ENCODE data around the gene RASSF4.
A peak's percentile ranks its signal among the peaks of the same experiment; 100 is the strongest.

RASSF4 gene

DNA sequence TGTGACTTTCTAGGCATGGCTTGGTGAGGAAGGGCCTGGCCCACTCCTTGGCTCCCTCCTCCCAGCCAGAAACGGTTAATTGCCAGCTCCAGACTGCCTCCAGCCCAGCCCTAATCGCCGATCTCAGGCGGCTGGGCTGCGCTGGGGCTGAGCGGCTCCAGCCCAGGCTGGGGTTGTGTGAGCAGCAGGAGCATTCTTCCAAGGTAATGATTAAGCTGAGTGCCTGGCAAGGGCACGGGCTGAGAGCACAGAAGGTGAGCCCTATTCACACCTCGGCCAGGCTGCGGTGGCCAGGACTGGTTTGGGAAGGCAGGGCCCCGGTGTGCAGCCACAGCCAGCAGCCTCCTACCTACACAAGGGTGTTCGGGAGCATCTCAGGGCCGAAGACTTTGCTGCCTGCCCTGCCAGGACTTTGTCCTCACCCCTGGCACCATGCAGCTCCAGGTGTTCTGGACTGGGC lies 48.5 kb upstream of the RASSF4 start, which contains the start of gene TMEM72:
TMEM72 (plus strand) TSS at position 257 of the 460 bp plus-strand sequence; CDS start at position 433, 176 bp downstream.
- Histone ChIP-seq H3K4me3 (ENCODE audit: low read depth in 1 of 2, low read length in 2 of 2) (no peak within 1 kb of the TSS), H4K20me1 (ENCODE audit: insufficient read depth, low read length) (no peaks in the 10 kb centered on the region), H2AFZ (ENCODE audit: low read depth, low read length) (peak within 1 kb of the TSS; percentile 45; the same call in 1 of the 2 replicates), H3K9me3 (ENCODE audit: insufficient read depth, low read length, severe bottlenecking) (no peaks in the 10 kb centered on the region), H3K79me2 (ENCODE audit: insufficient read depth, low read length) (no peaks in the 10 kb centered on the region), H3K4me1 (ENCODE audit: insufficient read depth, low read length) (peaks cover 37% of the 10 kb centered on the region), H3K36me3 (ENCODE audit: insufficient read depth, low read length) (no peaks in the 10 kb centered on the region), H3K4me2 (ENCODE audit: insufficient read depth, low read length) (no peak within 1 kb of the TSS), H3K9ac (ENCODE audit: low read depth, low read length) (no peak within 1 kb of the TSS), H3K27me3 (ENCODE audit: insufficient read depth, low read length, poor library complexity) (no peaks in the 10 kb centered on the region), H3K27ac (ENCODE audit: low read length) (peak within 1 kb of the TSS; percentile 93)
- ATAC-seq (ENCODE audit: insufficient read depth, low read depth) (no peak), DNase-seq (no peak)
- TF ChIP-seq, protein P1, sequence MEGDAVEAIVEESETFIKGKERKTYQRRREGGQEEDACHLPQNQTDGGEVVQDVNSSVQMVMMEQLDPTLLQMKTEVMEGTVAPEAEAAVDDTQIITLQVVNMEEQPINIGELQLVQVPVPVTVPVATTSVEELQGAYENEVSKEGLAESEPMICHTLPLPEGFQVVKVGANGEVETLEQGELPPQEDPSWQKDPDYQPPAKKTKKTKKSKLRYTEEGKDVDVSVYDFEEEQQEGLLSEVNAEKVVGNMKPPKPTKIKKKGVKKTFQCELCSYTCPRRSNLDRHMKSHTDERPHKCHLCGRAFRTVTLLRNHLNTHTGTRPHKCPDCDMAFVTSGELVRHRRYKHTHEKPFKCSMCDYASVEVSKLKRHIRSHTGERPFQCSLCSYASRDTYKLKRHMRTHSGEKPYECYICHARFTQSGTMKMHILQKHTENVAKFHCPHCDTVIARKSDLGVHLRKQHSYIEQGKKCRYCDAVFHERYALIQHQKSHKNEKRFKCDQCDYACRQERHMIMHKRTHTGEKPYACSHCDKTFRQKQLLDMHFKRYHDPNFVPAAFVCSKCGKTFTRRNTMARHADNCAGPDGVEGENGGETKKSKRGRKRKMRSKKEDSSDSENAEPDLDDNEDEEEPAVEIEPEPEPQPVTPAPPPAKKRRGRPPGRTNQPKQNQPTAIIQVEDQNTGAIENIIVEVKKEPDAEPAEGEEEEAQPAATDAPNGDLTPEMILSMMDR (IDR thresholded peaks at IDR 0.05; ENCODE audit: borderline replicate concordance, extremely low read depth, low read length, poor library complexity, severe bottlenecking), result no peak
- TF ChIP-seq EZH2 (IDR thresholded peaks at IDR 0.05; ENCODE audit: borderline replicate concordance, low read depth, low read length, severe bottlenecking), result no peak

DNA sequence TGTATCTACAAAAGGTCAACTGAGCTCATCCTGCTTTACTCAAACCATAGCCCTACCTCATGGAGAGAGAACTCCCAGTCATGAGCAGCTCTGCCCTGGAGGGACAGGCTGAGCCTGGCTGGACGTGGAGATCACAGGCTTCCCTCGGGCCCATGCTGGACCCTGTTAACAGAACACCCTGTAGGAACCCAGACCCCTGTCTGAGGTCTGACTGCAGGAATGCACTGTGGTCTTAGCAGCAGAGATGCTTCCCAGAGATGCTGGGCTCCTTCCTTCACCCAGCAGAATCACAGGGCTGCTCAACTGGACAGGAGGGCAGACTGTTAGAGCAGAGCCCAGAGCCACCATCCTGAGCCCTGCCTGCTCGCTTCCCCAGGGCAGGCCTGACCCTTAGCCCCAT lies 47.7 kb upstream of the RASSF4 start:
- Histone ChIP-seq H3K9me3 (ENCODE audit: insufficient read depth, low read length, severe bottlenecking) (no peaks in the 10 kb centered on the region), H3K4me3 (ENCODE audit: low read depth in 1 of 2, low read length in 2 of 2) (no peak overlapping the region), H3K9ac (ENCODE audit: low read depth, low read length) (no peak overlapping the region), H3K36me3 (ENCODE audit: insufficient read depth, low read length) (no peaks in the 10 kb centered on the region), H3K27me3 (ENCODE audit: insufficient read depth, low read length, poor library complexity) (no peaks in the 10 kb centered on the region), H3K79me2 (ENCODE audit: insufficient read depth, low read length) (no peaks in the 10 kb centered on the region), H4K20me1 (ENCODE audit: insufficient read depth, low read length) (no peaks in the 10 kb centered on the region), H2AFZ (ENCODE audit: low read depth, low read length) (peak overlapping the region; percentile 45; the same call in 1 of the 2 replicates), H3K4me1 (ENCODE audit: insufficient read depth, low read length) (peaks cover 37% of the 10 kb centered on the region), H3K4me2 (ENCODE audit: insufficient read depth, low read length) (no peak overlapping the region), H3K27ac (ENCODE audit: low read length) (peak overlapping the region; percentile 93)
- ATAC-seq (ENCODE audit: insufficient read depth, low read depth) (no peak), DNase-seq (no peak)
- TF ChIP-seq, protein P1 (IDR thresholded peaks at IDR 0.05; ENCODE audit: borderline replicate concordance, extremely low read depth, low read length, poor library complexity, severe bottlenecking), result no peak
- no peak for TF ChIP-seq EZH2 (IDR thresholded peaks at IDR 0.05; ENCODE audit: borderline replicate concordance, low read depth, low read length, severe bottlenecking)

DNA sequence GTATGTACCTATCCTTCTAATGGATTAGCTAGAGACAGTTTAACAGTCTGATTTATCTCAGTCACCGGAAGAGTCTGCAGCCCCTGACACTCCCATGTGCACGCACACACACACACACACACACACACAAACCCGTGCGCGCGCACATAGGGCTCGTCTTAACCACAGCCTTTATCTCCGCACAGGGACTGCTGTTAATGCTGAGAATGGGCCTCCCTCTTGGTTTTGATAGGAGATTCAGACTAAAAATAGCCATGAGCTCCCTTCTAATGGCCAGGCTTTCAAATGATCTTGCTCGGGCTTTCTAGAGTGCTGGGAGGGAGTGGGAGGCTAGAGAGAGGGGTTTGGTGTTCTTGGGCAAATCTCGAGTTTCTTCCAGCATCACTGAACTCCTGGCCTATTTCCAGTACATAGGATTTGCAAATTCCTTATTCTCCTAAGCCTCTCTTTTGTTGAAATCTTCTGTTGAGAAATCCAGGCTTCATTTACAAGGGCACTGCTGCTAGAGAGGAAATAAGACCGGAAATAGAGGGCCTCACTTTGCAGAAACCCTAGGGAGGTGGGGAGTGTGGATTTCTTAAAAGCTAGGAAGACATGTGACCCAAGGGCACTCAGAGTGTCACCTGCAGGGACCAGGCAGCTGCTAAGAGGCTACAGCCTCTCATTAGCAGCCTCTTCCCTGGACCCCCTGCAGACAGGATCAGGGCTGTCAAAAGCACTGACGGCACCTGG lies 46.1 kb upstream of the RASSF4 start:
- Histone ChIP-seq H2AFZ (ENCODE audit: low read depth, low read length) (peak overlapping the region; percentile 60), H3K4me3 (ENCODE audit: low read depth in 1 of 2, low read length in 2 of 2) (peak overlapping the region in 1 of 2 experiments; percentile 21; a peak in 1 of 4 replicates), H3K4me2 (ENCODE audit: insufficient read depth, low read length) (peak overlapping the region; percentile 54), H4K20me1 (ENCODE audit: insufficient read depth, low read length) (no peaks in the 10 kb centered on the region), H3K79me2 (ENCODE audit: insufficient read depth, low read length) (no peaks in the 10 kb centered on the region), H3K36me3 (ENCODE audit: insufficient read depth, low read length) (no peaks in the 10 kb centered on the region), H3K27ac (ENCODE audit: low read length) (peak overlapping the region; percentile 93), H3K9ac (ENCODE audit: low read depth, low read length) (peak overlapping the region; percentile 55), H3K4me1 (ENCODE audit: insufficient read depth, low read length) (peaks cover 37% of the 10 kb centered on the region), H3K9me3 (ENCODE audit: insufficient read depth, low read length, severe bottlenecking) (peaks cover 2% of the 10 kb centered on the region), H3K27me3 (ENCODE audit: insufficient read depth, low read length, poor library complexity) (no peaks in the 10 kb centered on the region)
- TF ChIP-seq, protein P1 (IDR thresholded peaks at IDR 0.05; ENCODE audit: borderline replicate concordance, extremely low read depth, low read length, poor library complexity, severe bottlenecking), result no peak
- TF ChIP-seq EZH2 (IDR thresholded peaks at IDR 0.05; ENCODE audit: borderline replicate concordance, low read depth, low read length, severe bottlenecking), result no peak
- ATAC-seq (ENCODE audit: insufficient read depth, low read depth) (peak; percentile 91), DNase-seq (peak; percentile 84)

Measured in DND-41 (cell line).